Tongue (tissue), 3 donors: Measurements from ENCODE around the gene FAM171A1. TPM values are rescaled to one million over a fixed set of nuclear protein-coding genes. Genes with fewer than 3 reads are reported as not detected.

ENCODE experiments used
- DNase-seq: peaks from one replicate; pipeline ENCODE4 v3.0.0-alpha.2; 2015
- small RNA-seq: library from RNA; depleted of rRNA; stranded (forward); fragments of <200 nt; gene quantifications from one replicate; pipeline ENCODE3, GENCODE V24; 2014; ENCODE audit warnings: low replicate concordance
- total RNA-seq: library from RNA; depleted of rRNA; stranded (reverse); fragments of >200 nt; gene quantifications from one replicate; pipeline ENCODE4 v1.2.3, GENCODE V29; 2014

Gene FAM171A1
- total RNA-seq, 1 donor from 2014 or later = 15.4 TPM

DNA sequence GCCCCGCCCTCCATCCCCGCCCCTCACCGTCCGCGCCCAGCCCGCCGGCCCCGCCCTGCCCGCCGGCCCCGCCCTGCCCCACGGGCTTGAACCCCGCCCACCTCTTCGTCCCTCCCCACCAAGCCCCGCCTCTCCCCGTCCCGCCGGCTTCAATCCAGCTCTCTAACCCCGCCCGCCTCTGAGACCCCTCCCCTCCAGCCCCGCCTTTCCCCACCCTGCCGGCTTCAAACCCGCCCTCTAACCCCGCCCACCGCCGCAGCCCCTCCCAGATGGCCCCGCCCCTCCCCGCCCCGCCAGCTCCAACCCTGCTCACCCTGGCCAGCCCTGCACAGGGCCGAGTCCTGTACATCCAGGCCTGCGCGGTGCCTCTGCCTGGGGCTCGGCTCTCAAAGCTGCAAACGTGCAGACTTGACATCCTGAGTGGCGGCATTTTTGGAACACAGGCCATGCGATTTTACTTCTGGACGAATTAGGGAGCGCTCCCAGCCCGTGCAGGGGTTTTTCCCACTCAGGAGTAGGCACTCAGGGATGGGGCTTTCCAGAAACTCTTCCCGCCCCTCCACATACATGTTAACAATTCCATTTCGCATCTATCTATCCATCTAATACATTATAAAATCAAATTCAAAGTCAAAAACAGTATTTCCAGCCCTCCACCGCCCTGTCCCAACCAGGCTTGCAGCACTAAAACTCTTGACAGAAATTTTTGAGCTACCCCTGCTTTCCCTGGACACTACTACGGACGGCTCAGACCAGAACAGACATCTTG is 202.1 kb downstream of the FAM171A1 start:
- peak; percentile 98 for DNase-seq

- DNase-seq = no peak
Observed at GRCh38 chr10:15168291-15168785, 202.8 kb downstream of the FAM171A1 start, which contains the start of gene NMT2. Gene NMT2, minus strand, starts transcription at chr10:15168693. Its CDS starts 81 bp downstream, at chr10:15168612.

GRCh38 chr10:15167411-15168290 is 203.4 kb downstream of the FAM171A1 start:
- peak; percentile 68 for DNase-seq

DNA sequence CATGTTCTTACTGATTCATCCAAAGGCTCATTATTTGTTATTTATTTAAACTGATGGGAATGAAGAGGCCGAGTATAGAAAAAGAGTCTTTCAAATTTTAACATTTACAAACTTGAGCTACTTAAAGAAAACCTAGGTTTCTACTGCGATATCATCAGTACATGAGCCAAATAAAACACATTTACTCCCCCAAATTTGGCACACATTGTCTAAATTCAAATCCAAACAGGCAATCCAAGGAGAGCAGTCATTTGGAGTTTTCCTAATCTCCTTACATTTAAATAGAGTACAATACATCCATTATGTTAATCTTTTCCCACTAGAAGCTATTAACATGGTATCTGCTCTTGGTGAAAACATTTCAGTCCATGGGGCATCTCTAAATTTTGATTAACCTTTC is 204.8 kb downstream of the FAM171A1 start:
- DNase-seq = no peak

DNA sequence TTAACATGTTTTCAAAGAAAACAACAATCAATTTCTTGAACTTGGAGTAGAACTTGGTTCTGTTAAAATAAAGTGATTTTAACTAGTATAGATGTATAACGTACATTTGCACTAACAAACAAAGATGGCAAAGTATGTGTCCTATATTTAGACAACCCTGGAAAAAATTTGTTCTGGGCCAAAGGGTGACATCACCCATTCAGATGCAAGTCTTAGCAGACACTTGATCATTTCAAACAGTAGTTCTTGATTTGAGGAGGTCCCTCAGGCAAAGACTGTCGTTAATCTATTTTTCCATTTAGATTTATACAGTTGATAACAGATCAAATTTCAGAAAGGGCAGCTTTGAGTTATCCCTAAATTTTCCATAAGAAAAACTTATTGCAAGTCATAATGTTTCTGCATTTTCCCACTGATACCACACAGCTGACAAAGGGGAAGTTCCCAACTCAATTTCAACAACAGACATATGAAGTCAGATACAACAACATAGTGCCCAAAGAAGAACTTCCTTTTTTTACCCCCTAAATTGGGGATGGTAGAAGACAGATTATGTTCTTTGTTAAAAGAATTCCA is 207.7 kb downstream of the FAM171A1 start:
- no peak for DNase-seq

Small RNA genes lying within 50 kb of the gene (small RNA-seq; reads per million reads assigned to genes)
- not detected for gene AL590365.1

Other genes with a start within 250 kb of the FAM171A1 start
- 20.2 TPM for gene NMT2, start 202.6 kb downstream of the FAM171A1 start, total RNA-seq